Left ventricle myocardium inferior (tissue), 1 donor: ENCODE results near the gene SGCD. TPM values are rescaled to one million over a fixed set of nuclear protein-coding genes. Genes with fewer than 3 reads are reported as not detected.

ENCODE experiments used
- DNase-seq: peaks from one replicate; pipeline ENCODE4 v3.0.0-alpha.2; 2020
- H3K27ac ChIP-seq: fragments of 200-600 bp; replicated peaks from 2 replicates; pipeline ENCODE4 v1.8.0; 2021
- H3K27me3 ChIP-seq: fragments of 200-600 bp; 2 replicates; pipeline ENCODE4 v1.8.0; 2021; ENCODE audit warnings: low read depth
- H3K36me3 ChIP-seq: fragments of 200-600 bp; 2 replicates; pipeline ENCODE4 v1.8.0; 2021
- H3K4me1 ChIP-seq: fragments of 200-600 bp; 2 replicates; pipeline ENCODE4 v1.8.0; 2021
- H3K4me3 ChIP-seq: fragments of 200-600 bp; 2 replicates; pipeline ENCODE4 v1.8.0; 2021; ENCODE audit warnings: mild to moderate bottlenecking, moderate library complexity
- H3K9me3 ChIP-seq: fragments of 200-600 bp; replicated peaks from 2 replicates; pipeline ENCODE4 v1.8.0; 2021
- intact Hi-C: fragments of 100-400 bp; cut with micrococcal nuclease; formaldehyde crosslinking; loops from one replicate; pipeline ENCODE4 v1.11.0; 2022
- total RNA-seq: library from RNA; stranded (reverse); fragmentation: NEBNext Ultra II Directional; extraction: Animal tissue kit (Norgen Biotek cat#: 25700); gene quantifications from one replicate; pipeline ENCODE4 v1.2.1, GENCODE V29; 2021
- TF ChIP-seq, protein P1 (sequence below): fragments of 200-600 bp; IDR thresholded peaks from 2 replicates; pipeline ENCODE4 v1.8.0; 2021; ENCODE audit warnings: antibody characterized with exemption, mild to moderate bottlenecking, borderline replicate concordance
- donor health status: DM: no; HTN: yes; CAD: no; lungs with severe emphysema.

Gene SGCD
- total RNA-seq, 1 donor from 2014 or later = 98.7 TPM

GRCh38 chr5:156634301-156634700 is 307.3 kb downstream of the SGCD start:
- no peaks in the 10 kb centered on the region for H3K36me3 ChIP-seq
- H3K27ac ChIP-seq = no peak overlapping the region
- no peak overlapping the region for H3K4me3 ChIP-seq
- H3K4me1 ChIP-seq = no peaks in the 10 kb centered on the region
- no peaks in the 10 kb centered on the region for H3K9me3 ChIP-seq
- intact Hi-C loops = no loop called here
- no peaks in the 10 kb centered on the region for H3K27me3 ChIP-seq
- TF ChIP-seq, protein P1, sequence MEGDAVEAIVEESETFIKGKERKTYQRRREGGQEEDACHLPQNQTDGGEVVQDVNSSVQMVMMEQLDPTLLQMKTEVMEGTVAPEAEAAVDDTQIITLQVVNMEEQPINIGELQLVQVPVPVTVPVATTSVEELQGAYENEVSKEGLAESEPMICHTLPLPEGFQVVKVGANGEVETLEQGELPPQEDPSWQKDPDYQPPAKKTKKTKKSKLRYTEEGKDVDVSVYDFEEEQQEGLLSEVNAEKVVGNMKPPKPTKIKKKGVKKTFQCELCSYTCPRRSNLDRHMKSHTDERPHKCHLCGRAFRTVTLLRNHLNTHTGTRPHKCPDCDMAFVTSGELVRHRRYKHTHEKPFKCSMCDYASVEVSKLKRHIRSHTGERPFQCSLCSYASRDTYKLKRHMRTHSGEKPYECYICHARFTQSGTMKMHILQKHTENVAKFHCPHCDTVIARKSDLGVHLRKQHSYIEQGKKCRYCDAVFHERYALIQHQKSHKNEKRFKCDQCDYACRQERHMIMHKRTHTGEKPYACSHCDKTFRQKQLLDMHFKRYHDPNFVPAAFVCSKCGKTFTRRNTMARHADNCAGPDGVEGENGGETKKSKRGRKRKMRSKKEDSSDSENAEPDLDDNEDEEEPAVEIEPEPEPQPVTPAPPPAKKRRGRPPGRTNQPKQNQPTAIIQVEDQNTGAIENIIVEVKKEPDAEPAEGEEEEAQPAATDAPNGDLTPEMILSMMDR = no peak
- no peak for DNase-seq

DNA sequence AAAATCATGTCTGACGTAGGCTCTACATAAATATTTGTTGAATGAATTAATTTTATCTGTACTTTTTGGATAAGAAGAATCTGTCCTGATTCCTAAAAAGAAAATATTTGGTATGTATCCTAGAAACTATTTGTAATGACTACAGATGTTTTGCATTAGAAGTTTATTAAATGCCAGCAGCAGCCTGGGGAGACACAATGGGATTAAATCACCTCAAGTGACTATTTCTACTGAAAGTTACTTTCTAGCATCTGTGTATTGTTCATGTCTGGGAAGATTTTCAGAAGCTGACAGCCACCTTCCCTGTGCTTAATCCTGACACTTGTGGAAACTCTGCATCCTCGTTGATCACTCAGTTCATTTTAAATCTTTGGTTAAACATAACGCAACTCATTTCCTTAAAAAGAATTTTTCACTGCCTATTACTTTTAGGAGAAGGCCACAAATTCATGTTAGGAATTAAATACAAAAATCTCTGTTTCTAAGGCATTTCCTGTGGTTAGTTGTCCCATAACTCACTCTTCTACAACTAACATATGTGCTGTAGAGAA is 313.8 kb downstream of the SGCD start:
- TF ChIP-seq, protein P1 = no peak
- Histone ChIP-seq H3K27me3 (no peaks in the 10 kb centered on the region), H3K4me3 (no peak overlapping the region), H3K9me3 (no peaks in the 10 kb centered on the region), H3K4me1 (peaks cover 14% of the 10 kb centered on the region), H3K36me3 (no peaks in the 10 kb centered on the region), H3K27ac (no peak overlapping the region)
- DNase-seq = no peak
- intact Hi-C loops = no loop called here

GRCh38 chr5:156641686-156642085 is 314.7 kb downstream of the SGCD start:
- H3K36me3 ChIP-seq = no peaks in the 10 kb centered on the region
- no peak for DNase-seq
- peaks cover 21% of the 10 kb centered on the region for H3K4me1 ChIP-seq
- H3K9me3 ChIP-seq = no peaks in the 10 kb centered on the region
- intact Hi-C loops = no loop called here
- no peaks in the 10 kb centered on the region for H3K27me3 ChIP-seq
- no peak overlapping the region for H3K27ac ChIP-seq
- TF ChIP-seq, protein P1 = no peak
- no peak overlapping the region for H3K4me3 ChIP-seq

DNA sequence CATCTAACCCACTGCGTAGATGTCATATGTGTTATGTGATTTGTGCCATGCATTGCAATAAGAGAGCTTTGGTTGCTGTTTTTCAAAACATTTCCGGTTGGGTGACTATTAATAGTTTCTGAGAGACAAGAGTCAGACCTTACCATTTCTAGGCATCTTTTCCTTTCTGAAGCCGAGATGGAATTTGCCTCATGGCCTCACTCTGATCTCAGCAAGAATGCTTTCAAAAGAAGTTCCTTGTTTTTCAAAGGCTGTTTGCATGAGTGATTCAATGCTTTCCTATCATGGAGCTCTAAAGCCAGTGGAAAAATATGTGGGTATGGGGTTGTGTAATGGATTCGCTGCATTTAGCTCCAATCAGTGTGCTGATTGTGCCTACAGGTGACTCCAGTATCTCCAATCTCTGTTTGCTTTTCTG is 320.1 kb downstream of the SGCD start:
- Histone ChIP-seq H3K27ac (peak overlapping the region; percentile 29), H3K27me3 (no peaks in the 10 kb centered on the region), H3K36me3 (no peaks in the 10 kb centered on the region), H3K9me3 (no peaks in the 10 kb centered on the region), H3K4me3 (no peak overlapping the region), H3K4me1 (peaks cover 15% of the 10 kb centered on the region)
- DNase-seq = no peak
- intact Hi-C loops = no loop called here
- TF ChIP-seq, protein P1 = no peak

DNA sequence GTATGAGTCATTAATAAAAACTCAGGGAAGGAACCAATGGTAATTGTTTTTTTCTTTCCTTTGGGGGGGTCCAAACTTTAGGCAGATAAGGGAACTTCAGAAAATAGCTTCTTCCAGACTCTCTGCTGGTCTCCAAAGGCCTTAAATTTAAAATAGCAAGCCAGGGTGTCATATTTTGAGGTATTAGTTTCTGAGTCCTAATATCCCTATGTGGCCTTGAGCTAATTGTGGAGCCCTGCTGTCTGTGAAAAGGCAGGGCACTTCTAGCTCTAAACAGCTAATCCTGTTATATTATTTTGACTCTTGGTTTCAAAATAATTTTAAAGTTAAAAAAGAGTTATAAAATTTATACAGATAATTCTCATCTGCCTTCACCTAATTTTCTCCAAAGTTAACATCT is 327.5 kb downstream of the SGCD start:
- H3K4me1 ChIP-seq = peaks cover 5% of the 10 kb centered on the region
- H3K4me3 ChIP-seq = no peak overlapping the region
- intact Hi-C loops = no loop called here
- TF ChIP-seq, protein P1 = no peak
- H3K9me3 ChIP-seq = no peaks in the 10 kb centered on the region
- H3K36me3 ChIP-seq = no peaks in the 10 kb centered on the region
- H3K27ac ChIP-seq = no peak overlapping the region
- H3K27me3 ChIP-seq = no peaks in the 10 kb centered on the region
- no peak for DNase-seq
